ENCODE data around the gene AMBP. TPM values are rescaled to one million over a fixed set of nuclear protein-coding genes. Genes with fewer than 3 reads are reported as not detected.
A peak's percentile ranks its signal among the peaks of the same experiment; 100 is the strongest.

AMBP gene
- total and polyA plus RNA-seq, 2 of the 13 experiments (the other 11 are each of a cell fraction or from before 2014, with no cell fraction given) = 1,510 to 2,580 TPM

DNA sequence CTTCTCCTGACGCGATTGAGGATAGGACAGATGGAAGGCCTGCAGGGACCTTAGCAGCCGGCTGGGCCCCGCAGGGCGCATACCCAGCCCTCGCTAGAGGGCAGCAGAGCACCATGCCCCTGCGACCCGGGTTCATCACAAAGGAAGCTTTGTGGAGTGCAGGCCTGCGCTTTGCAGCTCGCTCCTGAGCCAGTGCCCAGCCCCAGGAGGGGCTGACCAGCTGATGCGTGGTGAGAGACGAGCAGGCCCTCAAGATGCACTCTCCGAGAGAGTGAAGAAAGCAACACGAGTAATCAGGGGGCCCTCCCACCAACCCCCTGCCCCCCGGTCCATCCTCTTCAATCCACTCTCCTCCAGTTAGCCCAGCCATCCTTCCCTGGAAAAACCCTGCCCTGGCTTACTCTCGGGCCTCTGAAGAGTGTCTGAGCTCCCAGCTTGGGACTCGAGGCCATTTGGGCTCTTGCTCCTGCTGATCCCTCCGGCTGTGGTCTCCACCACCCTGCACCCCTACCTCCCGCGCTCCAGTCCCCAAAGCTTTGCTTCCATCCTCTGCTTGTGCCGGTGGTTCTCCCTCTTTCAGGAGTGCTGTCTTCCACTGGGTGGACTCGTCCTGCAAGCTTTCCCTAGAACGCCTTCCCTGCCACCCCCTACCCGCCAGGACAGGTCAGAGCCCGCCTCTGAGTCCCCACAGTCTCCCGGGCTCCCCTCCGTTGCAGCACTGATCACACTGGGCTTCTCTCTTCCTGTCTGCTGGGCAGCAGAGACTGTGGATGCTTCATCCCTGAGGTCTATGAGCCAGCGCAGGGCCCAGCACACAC, 30.1 kb upstream of the AMBP start (continued):
- no peak for TF ChIP-seq ZNF251 (CRISPR knock-in tag; IDR thresholded peaks at IDR 0.05)
- TF ChIP-seq KDM3A (CRISPR knock-in tag; IDR thresholded peaks at IDR 0.05; ENCODE audit: low read depth) = peak; percentile 97
- no peak for TF ChIP-seq XBP1 (CRISPR knock-in tag; IDR thresholded peaks at IDR 0.05)
- TF ChIP-seq CCDC6 (CRISPR knock-in tag; IDR thresholded peaks at IDR 0.05) = peak; percentile 63; the same call in 1 of the 2 replicates
- TF ChIP-seq, protein P1, sequence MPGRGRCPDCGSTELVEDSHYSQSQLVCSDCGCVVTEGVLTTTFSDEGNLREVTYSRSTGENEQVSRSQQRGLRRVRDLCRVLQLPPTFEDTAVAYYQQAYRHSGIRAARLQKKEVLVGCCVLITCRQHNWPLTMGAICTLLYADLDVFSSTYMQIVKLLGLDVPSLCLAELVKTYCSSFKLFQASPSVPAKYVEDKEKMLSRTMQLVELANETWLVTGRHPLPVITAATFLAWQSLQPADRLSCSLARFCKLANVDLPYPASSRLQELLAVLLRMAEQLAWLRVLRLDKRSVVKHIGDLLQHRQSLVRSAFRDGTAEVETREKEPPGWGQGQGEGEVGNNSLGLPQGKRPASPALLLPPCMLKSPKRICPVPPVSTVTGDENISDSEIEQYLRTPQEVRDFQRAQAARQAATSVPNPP (CRISPR knock-in tag; IDR thresholded peaks at IDR 0.05) = no peak
- TF ChIP-seq, protein P2, sequence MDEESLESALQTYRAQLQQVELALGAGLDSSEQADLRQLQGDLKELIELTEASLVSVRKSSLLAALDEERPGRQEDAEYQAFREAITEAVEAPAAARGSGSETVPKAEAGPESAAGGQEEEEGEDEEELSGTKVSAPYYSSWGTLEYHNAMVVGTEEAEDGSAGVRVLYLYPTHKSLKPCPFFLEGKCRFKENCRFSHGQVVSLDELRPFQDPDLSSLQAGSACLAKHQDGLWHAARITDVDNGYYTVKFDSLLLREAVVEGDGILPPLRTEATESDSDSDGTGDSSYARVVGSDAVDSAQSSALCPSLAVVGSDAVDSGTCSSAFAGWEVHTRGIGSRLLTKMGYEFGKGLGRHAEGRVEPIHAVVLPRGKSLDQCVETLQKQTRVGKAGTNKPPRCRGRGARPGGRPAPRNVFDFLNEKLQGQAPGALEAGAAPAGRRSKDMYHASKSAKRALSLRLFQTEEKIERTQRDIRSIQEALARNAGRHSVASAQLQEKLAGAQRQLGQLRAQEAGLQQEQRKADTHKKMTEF (CRISPR knock-in tag; IDR thresholded peaks at IDR 0.05) = peak; percentile 67
- peak; percentile 55; the same call in 1 of the 2 replicates for TF ChIP-seq FOXJ3 (CRISPR knock-in tag; IDR thresholded peaks at IDR 0.05; ENCODE audit: borderline replicate concordance)
- no peak; the same call in 1 of the 2 replicates for TF ChIP-seq ZMYM4 (CRISPR knock-in tag; IDR thresholded peaks at IDR 0.05)
- no peak for TF ChIP-seq ZZZ3 (CRISPR knock-in tag; IDR thresholded peaks at IDR 0.05; ENCODE audit: borderline replicate concordance)
- peak; percentile 15 for TF ChIP-seq SKI (IDR thresholded peaks at IDR 0.05; ENCODE audit: partially characterized antibody)
- no peak for TF ChIP-seq NFRKB (IDR thresholded peaks at IDR 0.05)
- TF ChIP-seq ATF7 (IDR thresholded peaks at IDR 0.05) = no peak
- no peak for TF ChIP-seq ATF7 (CRISPR knock-in tag; IDR thresholded peaks at IDR 0.05)
- no peak for TF ChIP-seq HHEX (CRISPR knock-in tag; IDR thresholded peaks at IDR 0.05)
- TF ChIP-seq, protein P3, sequence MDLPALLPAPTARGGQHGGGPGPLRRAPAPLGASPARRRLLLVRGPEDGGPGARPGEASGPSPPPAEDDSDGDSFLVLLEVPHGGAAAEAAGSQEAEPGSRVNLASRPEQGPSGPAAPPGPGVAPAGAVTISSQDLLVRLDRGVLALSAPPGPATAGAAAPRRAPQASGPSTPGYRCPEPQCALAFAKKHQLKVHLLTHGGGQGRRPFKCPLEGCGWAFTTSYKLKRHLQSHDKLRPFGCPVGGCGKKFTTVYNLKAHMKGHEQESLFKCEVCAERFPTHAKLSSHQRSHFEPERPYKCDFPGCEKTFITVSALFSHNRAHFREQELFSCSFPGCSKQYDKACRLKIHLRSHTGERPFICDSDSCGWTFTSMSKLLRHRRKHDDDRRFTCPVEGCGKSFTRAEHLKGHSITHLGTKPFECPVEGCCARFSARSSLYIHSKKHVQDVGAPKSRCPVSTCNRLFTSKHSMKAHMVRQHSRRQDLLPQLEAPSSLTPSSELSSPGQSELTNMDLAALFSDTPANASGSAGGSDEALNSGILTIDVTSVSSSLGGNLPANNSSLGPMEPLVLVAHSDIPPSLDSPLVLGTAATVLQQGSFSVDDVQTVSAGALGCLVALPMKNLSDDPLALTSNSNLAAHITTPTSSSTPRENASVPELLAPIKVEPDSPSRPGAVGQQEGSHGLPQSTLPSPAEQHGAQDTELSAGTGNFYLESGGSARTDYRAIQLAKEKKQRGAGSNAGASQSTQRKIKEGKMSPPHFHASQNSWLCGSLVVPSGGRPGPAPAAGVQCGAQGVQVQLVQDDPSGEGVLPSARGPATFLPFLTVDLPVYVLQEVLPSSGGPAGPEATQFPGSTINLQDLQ (CRISPR knock-in tag; IDR thresholded peaks at IDR 0.05) = peak; percentile 13; the same call in 1 of the 2 replicates
- TF ChIP-seq GABPB1 (CRISPR knock-in tag; IDR thresholded peaks at IDR 0.05) = peak; percentile 62
- TF ChIP-seq BHLHE40 (IDR thresholded peaks at IDR 0.05; ENCODE audit: low read length) = 0 out of 2 replicates have a peak, but pooled peaks have one; percentile 3
- peak; percentile 46; the same call in 1 of the 2 replicates for TF ChIP-seq ZKSCAN8 (CRISPR knock-in tag; IDR thresholded peaks at IDR 0.05; ENCODE audit: borderline replicate concordance)
- TF ChIP-seq, protein P4, sequence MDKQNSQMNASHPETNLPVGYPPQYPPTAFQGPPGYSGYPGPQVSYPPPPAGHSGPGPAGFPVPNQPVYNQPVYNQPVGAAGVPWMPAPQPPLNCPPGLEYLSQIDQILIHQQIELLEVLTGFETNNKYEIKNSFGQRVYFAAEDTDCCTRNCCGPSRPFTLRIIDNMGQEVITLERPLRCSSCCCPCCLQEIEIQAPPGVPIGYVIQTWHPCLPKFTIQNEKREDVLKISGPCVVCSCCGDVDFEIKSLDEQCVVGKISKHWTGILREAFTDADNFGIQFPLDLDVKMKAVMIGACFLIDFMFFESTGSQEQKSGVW (CRISPR knock-in tag; IDR thresholded peaks at IDR 0.05; ENCODE audit: borderline replicate concordance) = no peak
- TF ChIP-seq, protein P5, sequence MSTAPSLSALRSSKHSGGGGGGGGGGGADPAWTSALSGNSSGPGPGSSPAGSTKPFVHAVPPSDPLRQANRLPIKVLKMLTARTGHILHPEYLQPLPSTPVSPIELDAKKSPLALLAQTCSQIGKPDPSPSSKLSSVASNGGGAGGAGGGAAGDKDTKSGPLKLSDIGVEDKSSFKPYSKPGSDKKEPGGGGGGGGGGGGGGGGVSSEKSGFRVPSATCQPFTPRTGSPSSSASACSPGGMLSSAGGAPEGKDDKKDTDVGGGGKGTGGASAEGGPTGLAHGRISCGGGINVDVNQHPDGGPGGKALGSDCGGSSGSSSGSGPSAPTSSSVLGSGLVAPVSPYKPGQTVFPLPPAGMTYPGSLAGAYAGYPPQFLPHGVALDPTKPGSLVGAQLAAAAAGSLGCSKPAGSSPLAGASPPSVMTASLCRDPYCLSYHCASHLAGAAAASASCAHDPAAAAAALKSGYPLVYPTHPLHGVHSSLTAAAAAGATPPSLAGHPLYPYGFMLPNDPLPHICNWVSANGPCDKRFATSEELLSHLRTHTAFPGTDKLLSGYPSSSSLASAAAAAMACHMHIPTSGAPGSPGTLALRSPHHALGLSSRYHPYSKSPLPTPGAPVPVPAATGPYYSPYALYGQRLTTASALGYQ (CRISPR knock-in tag; IDR thresholded peaks at IDR 0.05) = peak; percentile 40; the same call in 1 of the 2 replicates
